HG03066 (cell line): ENCODE data around the gene NUBP1.

ENCODE experiments used
- ATAC-seq: cut with Tn5 transposase; IDR thresholded peaks from one replicate; pipeline ENCODE4 v1.9.1; 2021; ENCODE audit warnings: low read depth; ENCODE audit not compliant: unreplicated experiment

NUBP1 gene

DNA sequence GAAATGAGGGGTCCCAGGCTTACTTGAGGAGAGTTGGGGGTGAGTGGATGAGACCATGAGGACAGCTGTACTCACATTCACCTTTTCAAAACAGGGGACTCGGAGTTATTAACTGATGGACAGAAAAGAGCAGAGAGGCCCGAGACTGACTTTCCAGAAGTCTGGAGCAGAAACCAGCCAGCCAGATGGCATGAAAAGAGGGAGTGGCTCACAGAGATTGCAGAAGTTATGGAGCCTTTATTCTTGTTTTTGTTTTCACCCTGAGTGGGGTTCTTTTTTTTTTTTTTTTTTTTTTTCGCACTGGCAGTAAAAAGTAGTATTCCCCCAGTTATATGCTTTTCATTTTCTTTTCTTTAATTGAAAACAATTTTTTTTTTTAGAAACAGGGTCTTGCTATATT lies 56.1 kb downstream of the NUBP1 start:
- ATAC-seq: no peak

DNA sequence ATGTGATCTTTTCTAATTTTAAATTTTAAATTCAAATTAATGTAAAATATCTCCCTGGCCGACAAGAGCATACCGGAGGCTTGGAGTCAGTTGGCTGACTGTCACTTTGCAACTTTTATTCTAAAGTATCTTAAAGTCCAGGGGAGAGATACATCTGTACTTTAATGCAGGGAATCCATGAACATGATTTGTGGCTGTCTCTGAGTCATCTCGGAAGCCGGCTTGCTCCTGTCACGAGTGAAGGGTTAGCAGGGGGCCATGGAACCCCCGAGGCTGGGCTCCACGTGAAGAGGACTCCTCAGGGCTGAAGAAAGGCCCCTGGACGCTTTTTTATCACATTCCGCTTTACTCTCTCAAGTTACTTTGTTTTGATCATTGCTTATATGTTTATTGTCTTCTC lies 61.7 kb downstream of the NUBP1 start:
- no peak for ATAC-seq

DNA sequence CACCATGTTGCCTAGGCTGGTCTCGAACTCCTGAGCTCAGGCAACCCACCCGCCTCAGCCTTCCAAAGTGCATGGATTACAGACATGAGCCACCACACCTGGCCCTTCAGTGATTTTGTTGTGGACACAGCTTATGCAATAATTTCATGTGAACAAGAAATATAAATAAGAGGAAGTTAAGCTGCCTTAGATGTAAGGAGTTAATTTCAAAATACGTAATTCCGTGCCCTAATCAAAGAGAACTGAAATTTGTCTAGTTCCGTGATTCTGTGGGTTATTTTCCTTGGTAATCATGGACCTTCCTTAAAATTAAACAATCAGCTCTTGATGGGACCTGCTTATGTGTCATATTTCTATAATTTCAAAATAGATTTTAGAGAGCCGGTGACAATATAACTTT lies 63.1 kb downstream of the NUBP1 start:
- ATAC-seq: no peak

DNA sequence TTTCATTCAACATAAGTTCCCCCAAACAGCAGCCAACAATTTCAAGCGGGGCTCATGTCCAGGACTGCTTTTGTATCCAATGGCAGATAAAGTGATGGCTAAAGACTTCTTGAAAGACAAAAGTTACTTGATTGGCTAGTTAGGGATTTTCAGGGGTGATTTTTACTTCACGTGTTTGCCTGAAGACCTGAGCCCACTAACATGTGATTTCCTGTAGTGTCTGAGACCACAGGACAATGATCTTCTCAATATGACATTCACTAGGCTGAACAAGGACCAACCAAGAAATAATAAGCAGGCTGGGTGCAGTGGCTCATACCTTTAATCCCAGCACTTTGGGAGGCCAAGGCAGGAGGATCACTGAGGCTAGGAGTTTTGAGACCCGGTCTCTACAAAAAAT lies 64.6 kb downstream of the NUBP1 start:
- no peak for ATAC-seq

DNA sequence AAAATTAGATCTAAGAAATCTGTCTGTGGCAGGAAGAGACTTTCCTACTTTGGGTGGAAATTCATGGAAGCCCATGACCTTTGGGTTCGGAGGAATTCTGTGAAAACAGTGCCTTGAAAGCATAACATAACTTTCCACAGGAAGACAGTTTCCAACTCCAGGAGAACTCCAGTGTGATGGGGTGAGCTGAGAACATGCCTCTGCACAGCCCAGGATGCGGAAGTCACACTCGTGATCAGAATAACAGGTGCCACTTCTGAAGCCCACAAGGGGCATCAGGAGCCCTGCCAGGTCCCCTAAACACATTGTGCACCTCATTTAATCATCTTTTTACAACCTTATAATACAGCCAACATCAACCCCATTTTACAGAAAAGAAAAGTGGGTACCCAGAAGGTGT lies 65.2 kb downstream of the NUBP1 start:
- no peak for ATAC-seq

DNA sequence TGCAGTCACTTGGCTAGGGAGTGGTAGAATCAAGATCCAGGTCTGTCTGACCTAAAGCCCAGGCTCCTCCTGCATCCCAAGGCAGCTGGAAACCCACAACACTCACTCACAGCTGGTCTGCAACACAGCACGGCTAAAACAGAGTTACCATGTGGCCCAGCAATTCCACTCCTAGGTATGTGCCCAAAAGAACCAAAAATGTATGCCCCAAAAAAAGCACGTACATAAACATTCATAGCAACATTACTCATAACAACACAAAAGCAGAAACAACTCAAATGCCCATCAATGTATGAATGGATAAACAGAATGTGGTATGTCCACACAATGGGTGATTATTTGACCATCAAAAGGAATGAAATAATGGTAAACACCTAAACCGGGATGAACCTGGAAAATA lies 66.1 kb downstream of the NUBP1 start:
- ATAC-seq: no peak

DNA sequence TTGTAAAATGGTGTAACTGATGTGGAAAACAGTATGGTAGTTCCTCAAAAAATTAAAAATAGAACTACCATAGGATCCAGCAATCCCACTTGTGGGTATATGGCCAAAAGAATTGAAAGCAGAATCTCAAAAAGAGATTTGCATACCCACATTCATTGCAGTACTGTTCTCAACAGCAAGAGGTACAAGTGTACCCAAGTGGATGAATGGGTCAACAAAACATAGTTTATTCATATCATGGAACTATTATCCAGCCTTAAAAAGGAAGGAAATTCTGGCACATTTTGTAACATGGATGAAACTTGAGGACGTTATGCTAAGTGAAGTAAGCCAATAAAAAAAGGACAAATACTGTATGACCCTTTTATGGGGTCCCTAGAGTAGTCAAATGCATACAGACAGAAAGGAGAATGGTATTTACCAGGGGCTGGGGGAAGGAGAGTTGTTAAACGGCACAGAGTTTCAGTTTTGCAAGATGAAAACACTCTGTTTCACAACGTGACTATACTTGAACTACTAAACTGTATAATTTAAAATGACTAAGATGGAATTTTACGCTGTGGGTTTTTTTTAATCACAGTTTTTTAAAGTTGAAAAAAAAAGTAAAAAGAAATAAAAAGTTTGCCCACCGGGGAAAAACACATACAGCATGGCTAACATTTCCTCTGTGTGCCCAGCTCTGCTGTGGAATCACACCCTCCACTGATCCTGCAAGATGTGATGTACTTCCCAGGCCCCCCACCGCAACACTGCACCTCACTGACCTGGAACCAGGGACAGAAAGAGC lies 68.9 kb downstream of the NUBP1 start:
- peak; percentile 85 for ATAC-seq

DNA sequence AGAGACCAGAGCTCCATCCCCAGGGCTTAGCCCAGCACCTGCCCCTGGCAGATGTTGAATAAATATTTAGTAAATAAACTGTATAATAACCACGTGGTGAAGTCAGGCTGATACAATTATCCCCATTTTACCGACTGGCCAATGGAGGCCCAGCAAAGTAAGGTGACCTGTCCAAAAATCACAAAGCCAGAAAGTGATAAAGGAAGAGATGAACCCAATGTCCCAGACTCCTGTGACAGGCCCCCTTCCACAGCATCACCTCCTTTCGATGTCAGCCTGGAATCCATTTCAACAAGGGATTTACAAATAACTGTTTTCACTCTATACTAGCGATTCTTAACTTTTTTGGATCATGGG lies 69.4 kb downstream of the NUBP1 start:
- ATAC-seq: no peak

DNA sequence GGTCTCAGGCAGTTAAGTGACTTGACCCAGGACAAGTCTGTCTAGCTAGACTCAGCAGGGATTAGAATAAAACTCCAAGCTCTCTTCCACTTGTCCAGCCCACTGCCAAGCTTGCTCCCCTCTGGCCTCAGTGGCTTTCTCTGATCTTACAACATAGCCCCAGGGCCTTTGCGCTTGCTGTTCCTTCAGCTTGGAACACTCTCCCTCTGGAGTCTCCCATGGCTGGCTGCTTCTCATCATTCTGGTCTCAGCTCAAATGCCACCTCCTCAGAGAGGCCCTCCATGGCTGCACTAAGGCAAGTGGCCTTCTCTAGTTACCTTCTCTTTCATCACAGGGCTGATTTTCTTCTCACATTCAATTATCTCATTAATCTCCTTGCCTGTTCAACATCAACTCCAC lies 73.9 kb downstream of the NUBP1 start:
- ATAC-seq: no peak

DNA sequence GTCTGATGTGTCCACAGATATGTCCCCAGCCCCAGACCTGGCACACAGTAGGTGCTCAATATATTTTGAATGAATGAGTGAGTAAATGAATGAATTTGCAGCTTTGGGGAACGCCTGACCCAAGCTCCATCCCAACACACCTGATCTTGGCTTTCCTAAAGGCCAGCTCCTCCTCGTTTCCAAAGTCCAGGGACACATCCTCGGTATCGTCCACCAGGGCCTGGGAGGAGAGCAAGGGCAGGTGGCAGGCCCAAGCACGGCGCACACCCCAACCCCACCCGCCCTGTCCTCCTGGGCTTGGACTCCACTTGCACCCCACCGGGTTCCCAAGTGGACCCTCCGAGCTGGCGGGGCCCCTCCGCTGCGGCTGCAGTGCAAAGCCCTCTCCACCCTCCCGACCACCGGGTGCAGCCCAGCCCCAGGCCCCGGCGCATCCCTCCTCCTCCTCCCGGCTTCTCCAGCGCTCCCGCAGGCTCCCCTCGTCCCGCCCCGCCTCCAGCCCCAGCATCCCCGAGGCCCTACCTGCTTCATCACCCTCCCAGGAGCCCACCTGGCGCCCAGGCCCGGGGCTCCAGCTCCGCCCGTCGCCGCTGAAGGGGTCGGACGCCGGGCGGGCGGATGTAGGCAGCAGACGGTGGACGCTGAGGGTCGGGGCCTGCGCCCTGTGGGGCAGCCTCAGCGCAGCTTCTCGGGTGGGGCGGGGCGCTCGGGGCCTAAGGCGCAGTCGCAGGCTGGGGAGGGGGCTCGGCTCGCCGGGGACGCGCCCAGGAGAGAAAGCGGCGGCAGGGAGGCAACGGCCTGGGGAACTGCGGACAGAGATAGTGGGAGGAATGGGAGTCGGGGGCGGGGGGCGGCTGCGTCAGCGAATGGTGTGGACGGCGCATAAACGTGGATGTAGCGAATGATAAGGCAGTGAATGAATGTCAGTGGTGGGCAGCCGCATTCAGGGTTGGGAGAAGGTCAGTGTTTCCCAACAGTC lies 74.6 kb downstream of the NUBP1 start, which contains the start of gene TVP23A:
Gene TVP23A (minus strand): TSS at position 832 of the 979 bp plus-strand sequence. CDS start 301 bp downstream, at position 531.
- no peak for ATAC-seq
